GM18502 (cell line): ENCODE results near the gene TRERF1.

Experiments used
- ATAC-seq: cut with Tn5 transposase; IDR thresholded peaks from one replicate; pipeline ENCODE4 v1.9.1; 2021; ENCODE audit warnings: mild to moderate bottlenecking; ENCODE audit not compliant: unreplicated experiment, poor library complexity

The TRERF1 gene

GRCh38 chr6:42176981-42177380 is 274.7 kb downstream of the TRERF1 start:
- ATAC-seq, result no peak

- no peak for ATAC-seq
These were observed 275.9 kb downstream of the TRERF1 start for GRCh38 chr6:42175860-42176259.
